Measurements from ENCODE around the gene SAMD3.
A peak's percentile ranks its signal among the peaks of the same experiment; 100 is the strongest.
"Not testable (repeated sequence)": the region's sequence is repeated elsewhere in the genome, so short reads cannot be mapped to it uniquely, and the experiment has no call there.

The SAMD3 gene

GRCh38 chr6:130207979-130208649 is 14.6 kb downstream of the SAMD3 start:
- DNase-seq, result no peak

GRCh38 chr6:130206479-130206878 is 16.3 kb downstream of the SAMD3 start:
- no peak for DNase-seq

DNA sequence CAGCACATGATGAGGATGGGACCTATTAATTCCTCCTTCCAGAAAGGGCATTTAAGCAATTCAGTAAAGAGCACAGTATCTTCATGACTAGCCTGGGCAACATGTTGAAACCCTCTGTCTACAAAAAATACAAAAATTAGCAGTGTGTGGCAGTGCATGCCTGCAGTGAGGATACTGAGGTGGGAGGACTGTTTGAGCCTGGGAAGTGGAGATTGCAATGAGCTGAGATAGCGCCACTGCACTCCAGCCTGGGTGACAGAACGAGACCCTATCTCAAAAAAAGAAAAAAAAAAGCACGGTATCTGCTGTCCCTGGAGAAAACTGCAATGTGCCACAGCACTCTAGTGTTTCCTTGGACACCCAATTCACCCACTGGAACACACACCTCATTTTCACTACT is 18.4 kb downstream of the SAMD3 start:
- no peak for DNase-seq

DNA sequence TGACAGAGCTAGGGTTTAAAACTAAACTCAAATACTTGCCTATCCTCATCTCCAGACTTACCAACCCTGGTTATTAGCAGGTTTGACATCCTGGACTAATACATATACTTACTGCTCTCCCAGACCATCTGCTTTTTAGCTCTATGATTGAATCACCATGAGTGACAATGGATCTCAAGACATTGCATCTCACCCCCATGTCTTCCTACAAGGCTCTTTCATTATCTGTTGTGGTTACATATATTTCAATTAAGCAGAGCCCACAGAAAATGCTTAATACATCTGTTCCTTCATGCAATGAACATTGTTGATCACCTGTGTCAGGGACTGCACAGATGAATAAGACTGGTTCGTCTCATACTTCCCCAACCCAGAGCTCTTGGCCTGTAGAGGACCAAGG is 19.4 kb downstream of the SAMD3 start:
- DNase-seq, result no peak

GRCh38 chr6:130202782-130203181 is 20.0 kb downstream of the SAMD3 start:
- no peak for DNase-seq

DNA sequence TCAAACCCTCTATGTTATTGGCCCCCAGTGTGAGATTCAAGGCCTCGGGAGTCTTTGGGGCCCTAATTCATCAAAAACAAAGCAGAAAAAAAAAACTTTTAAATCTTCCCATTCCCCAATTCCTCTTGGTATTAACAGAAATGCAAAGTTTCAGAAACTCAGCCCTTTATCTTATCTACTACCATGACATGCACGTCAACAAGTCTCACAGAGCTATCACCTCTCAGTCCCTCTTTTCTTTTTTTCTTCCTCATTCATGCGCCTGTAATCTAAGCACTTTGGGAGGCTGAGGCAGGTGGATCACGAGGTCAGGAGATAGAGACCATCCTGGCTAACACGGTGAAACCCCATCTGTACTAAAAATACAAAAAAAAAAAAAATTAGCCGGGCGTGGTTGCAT is 22.7 kb downstream of the SAMD3 start:
- no peak for DNase-seq

- DNase-seq, result no peak
Observed at GRCh38 chr6:130198483-130199035, 24.2 kb downstream of the SAMD3 start.

DNA sequence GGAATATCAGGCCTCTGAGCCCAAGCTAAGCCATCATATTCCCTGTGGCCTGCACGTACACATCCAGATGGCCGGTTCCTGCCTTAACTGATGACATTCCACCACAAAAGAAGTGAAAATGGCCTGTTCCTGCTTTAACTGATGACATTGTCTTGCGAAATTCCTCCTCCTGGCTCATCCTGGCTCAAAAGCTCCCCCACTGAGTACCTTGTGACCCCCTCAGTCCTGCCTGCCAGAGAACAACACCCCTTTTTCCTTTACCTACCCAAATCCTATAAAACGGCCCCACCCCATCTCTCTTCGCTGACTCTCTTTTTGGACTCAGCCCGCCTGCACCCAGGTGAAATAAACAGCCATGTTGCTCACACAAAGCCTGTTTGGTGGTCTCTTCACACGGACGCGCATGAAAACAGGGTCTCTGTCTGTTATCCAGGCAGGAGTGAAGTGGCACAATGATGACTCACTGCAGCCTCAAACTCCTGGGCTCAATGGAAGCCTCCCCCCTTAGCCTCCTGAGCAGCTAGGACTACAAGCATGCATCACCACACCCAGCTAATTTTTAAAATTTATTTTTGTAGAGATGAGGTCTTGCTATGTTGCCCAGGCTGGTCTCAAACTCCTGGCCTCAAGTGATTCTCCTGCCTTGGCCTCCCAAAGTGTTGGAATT is 24.8 kb downstream of the SAMD3 start:
- DNase-seq, result not testable (repeated sequence)

GRCh38 chr6:130194434-130194833 is 28.3 kb downstream of the SAMD3 start:
- DNase-seq, result peak; percentile 52

GRCh38 chr6:130190701-130191690 is 31.8 kb downstream of the SAMD3 start:
- no peak for DNase-seq

- peak; percentile 58 for DNase-seq
Observed at GRCh38 chr6:130189531-130190397, 33.0 kb downstream of the SAMD3 start.

DNA sequence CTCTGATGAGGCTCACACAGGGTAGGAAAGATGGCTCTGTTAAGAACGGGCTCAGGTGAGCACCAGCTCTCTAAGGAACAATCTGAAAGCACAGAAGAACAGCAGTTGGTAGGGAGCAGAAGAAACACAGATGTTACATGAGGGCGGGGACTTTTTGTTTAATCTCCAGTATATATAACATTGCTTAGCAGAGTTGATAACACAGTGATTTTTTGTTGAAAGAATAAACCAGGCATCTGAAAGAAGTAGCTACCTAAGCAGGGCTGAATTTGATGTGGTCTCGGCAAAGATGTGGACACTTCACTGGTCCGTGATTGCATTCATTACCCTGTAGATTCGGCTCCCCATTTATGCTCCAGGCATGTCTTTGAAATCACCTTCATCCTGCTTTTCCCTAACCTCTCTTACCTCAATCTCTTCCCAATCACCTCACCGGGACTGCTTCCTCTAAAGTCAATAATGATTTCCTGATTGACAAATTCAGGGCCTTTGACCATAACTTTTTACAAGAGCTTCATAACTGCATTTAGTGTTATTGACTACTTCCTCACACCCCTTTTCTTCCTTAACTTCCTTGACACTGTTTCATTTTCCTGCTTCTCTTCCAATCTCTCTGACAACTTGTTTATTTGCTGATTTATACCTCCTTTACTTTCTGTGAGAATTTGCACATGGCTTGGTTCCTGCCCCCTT is 34.4 kb downstream of the SAMD3 start:
- no peak for DNase-seq

DNA sequence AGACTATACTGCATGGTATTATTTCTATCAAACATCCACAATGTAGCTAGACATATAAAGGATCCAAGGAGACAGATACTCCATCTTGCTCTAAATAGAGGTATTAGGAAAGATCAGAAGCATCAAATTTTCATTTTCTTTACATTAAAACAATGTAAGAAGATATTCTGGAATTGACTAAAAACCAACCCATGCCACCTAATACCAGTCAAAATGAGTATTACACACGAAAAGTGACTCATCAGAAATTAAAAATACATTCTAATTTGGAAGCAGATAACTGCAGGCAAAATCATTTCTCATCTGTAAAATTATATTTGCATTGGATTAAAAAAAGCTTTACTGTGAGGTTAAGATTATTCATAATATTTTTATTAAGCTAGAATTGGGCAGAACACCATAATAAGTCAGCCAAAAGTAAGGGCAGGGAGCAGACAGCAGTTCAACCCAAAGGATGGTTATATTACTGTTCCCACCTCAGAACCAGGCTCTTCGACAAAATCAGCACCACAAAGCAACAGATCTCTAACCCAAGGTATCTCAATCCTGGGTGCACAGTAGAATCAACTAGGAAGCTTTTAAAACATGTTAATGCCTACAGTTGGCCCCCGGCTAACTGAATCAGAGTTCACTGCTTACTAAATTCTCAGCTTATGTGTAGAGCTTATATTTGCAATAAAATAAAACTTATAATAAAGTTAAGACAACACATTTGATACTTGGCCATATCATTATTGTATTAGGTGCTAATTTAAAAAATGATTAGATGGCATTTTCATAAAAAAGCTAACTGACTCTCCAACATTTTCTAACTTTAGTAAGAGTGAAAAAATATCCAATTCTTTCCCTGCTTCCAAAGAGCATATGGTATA is 35.2 kb downstream of the SAMD3 start:
- no peak for DNase-seq

GRCh38 chr6:130185658-130186057 is 37.1 kb downstream of the SAMD3 start:
- DNase-seq, result no peak

DNA sequence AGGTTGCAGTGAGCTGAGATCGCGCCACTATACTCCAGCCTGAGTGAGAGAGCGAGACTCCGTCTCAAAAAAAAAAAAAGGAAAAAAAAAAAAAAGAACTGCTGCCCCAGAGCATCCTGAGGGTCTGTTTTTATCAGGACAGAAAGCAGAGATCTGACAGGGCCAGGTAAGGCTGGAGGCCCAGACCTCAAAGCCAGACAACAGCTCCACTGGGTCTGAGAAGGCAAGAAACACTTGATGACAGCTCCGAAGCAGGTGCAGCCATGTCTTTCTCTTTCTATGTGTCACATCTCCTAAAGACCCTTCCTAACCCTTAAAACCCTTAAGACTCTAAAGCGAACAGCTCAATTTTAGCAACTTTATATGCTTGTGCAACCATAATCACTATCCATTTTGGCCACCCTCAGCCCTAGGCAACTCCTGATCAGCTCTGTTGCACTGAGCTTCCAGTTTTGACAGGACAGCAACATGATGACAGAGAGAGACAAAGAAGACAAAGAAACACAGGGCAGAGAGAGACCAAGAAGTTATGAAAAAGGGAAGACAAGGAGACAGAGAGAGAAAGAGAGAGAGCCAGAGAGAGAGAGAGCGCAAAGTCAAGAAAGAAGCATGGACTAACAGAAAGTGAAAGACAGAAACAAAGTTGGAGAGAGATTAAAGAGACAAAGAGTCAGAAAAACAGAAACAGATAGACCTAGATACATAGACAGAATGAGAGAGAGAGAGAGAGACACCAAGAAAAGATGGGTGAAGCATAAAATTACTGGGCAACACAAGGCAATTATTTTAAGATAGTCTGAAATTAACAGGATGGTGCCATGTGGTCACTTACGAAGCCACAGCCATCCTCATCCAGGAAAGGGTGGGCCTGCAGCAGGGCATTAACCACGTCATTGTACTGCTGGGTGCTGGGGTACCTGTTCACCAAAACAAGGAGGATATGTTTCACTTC is 39.2 kb downstream of the SAMD3 start:
- no peak for DNase-seq

DNA sequence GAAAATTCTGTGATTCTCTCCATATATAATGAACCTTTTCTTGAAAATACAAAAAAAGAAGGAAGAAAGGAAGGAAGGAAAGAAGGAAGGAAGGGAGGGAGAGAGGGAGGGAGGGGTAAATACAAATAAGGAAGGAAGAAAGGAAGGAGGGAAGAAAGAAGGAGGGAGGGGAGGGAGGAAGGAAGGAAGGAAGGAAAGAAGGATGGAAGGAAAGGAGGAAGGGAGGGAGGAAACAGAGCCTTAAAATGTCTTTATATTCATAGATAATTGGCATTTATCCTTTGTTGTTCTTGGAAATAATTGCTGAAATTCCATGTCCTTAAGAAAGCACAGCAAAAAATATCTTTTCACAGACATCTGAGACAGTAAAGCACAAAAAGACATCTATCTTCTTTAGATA is 40.3 kb downstream of the SAMD3 start:
- DNase-seq, result no peak

GRCh38 chr6:130178692-130179091 is 44.1 kb downstream of the SAMD3 start:
- DNase-seq, result no peak

DNA sequence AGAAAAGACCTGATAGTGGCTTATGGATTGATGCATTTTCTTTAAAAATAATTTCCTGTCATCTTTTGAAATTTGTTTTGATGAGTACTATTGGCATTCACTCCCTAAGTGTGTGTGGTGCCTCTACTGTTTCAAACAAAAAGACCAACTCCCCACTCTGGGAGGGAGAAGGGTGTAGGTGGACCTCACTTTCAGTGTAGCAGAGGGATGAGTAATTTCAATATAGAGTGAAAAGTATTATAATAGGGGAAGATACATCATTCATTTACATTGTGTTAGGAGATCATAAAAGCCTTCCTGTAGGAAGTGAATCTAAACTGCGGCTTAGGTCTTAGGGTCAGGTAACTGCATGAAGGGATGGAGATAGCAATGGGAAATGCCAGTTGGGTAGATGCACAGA is 46.4 kb downstream of the SAMD3 start:
- DNase-seq, result no peak

- not testable (repeated sequence) for DNase-seq
Observed at GRCh38 chr6:130173377-130174004, 49.3 kb downstream of the SAMD3 start.

Data from left hindlimb (tissue), 1 donor.